GM21737 (cell line): ENCODE data around the gene TPO.
"Not testable (repeated sequence)": the region's sequence is repeated elsewhere in the genome, so short reads cannot be mapped to it uniquely, and the experiment has no call there.

ENCODE experiments used
- ATAC-seq: cut with Tn5 transposase; IDR thresholded peaks from one replicate; pipeline ENCODE4 v1.9.1; 2021; ENCODE audit warnings: mild to moderate bottlenecking, moderate library complexity; ENCODE audit not compliant: unreplicated experiment

The TPO gene

DNA sequence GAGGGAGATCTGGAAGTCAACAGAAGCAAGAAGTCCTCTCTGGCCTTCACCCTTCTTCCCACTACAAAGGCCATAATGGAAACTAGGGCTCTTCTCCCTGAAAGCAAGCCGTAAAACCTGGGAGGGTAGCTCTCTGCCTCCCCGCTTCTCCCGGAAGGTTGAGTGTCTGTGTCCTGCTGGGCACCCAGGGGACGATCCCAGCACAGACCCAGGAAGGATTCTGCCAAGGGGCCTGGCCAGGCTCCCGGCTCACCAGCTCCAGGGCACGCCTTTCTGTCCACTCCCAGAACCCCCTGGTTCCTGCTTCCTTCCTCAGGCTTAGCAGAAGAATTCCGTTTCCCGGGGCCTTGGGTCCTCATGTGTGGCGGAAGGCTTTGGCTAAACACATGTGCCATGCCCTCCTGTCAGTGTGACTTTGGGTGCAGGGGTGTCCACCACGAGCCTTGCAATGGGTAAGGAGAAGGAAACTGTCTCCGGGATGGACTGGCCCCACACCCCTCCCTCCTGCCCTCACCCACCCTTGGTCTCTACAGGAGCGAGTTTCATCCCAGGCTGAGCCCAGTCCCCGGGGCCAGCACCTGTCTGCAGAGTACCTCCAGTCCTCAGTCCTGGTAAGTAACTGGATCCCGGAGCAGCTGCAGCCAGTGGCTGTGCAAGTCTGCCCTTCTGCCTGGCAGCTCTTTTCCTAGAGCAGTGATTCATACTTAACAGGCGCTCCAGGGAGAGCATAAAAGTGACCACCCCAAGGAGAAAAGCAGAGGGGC, 135.8 kb downstream of the TPO start:
- no peak for ATAC-seq

DNA sequence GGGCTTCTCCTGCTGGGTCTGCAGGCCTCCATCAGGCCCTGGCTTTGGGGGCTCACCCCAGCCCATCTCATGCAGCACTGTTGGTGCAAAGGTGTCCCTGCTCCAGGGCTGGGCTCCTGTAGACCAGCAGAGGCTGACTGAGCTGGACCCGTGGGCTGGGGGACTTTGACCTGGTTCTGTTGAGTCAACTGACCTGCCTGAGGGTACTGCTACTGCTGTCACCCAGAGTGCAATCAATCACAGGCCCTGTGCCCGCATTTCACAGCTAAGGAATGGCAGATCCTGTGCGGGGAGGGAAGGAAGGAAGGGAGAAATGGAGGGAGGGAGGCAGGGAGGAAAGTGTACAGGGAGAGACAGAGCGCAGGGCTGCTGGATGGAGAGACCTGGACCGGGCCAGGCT, 136.8 kb downstream of the TPO start:
- ATAC-seq, result no peak

DNA sequence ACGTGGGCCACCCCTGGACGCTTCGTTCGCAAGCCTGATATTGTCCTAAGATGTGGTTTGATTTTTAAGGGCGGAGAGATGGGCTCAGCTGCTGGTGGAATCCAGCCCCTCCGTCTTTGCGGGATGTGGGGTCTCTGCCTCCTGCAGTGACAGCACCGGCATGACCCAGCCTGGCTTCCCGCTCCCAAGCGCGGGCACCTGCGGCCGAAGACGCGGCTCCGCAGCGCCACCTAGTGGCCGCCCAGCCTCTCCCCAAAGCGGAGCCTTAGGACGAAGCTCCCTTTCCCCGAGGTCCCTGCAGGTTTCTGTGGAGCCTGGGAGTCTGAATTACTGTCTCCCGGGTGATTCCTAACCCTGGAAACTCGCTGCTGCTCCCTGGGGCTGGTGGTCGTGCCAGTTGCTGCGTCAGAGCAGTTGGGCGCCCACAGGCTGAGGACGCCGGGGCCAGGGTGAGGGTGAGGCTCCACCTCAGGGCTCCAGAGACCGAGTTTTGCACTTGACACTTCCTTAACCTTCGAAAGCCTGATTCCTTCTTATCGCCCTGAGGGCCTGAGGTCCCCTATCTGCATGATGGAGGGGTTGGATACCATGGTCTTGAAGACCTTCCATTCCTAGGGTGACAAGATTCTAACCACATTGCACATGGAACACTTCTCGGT, 137.5 kb downstream of the TPO start:
- peak; percentile 79 for ATAC-seq

DNA sequence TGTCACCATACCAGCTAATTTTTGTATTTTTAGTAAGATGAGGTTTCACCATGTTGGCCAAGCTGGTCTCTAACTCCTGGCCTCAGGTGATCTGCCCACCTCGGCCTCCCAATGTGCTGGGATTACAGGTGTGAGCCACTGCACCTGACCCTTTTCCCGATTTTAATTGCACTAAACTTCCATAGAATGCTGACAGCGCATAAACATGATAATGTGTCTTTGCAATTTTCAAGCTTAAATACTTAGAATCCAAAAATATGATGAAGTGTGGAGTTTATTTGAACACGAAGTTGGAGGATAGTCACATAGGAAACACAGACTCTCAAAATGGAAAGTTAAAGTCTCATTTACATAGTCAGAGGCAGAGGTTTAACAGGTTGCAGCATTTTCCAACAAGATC, 138.6 kb downstream of the TPO start:
- no peak for ATAC-seq

DNA sequence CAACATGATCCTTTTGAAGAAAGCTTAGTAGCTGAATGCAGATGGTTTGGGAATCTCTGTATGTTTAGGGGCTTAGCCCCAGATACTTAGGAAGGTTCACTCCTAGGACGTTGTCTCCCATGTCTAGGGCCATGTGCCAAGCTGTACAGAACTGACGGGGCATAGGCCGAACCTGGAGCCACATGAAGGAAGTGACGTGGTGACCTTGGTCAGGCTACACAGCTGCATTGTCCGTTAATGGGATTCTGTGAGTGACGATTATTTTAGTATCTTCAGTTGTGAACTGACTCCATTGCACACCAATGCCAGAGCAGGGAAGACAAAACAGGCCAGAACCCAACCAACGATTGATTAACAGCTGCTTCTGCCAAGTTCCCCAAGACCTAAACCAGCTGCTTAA, 139.3 kb downstream of the TPO start:
- ATAC-seq, result no peak

DNA sequence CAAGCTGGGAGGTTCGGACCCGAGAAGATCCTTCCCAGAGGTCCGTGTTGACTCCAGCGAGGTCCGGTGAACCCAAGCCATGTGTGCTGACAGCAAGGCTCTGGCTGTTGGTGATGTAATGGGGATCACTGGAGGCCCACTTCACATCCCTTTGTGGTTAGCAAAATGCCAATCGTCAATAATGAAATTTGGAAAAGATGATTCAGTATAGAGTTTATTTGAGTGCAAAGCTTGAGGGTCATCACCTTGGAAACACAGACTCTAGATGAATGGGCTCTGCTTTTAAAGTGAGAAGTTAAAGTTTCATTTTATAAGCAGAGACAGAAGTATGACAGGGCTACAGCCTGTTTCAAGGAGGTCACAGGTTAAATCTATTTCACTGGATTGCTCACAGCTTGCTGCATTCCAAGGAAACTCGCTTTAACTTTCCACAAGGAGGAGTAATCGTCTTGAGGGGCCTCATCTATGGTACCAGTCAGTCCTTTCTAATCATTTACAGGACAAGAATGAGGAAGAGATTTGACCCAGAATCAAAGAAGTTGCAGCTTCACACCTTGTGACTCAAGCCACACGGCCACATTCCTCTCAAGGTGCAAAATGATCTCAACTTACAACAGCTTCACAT, 140.5 kb downstream of the TPO start:
- ATAC-seq, result no peak

DNA sequence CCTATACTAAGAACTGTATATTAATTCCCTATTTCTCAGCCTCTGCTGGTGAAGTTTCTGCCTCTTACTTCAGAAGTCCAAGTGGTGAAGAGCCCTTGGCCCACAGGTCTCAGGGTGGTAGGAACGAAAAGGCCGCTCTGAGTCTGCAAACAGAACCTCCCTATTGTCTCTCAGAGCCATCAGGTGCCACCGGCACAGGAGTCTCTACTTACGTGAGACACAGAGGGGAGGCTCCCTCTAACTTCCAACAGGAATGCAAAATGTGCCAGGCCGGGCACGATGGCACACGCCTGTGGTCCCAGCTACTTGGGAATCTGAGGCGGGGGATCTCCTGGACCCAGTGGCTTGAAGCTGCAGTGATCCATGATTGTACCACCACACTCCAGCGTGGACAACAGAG, 143.0 kb downstream of the TPO start:
- no peak for ATAC-seq

DNA sequence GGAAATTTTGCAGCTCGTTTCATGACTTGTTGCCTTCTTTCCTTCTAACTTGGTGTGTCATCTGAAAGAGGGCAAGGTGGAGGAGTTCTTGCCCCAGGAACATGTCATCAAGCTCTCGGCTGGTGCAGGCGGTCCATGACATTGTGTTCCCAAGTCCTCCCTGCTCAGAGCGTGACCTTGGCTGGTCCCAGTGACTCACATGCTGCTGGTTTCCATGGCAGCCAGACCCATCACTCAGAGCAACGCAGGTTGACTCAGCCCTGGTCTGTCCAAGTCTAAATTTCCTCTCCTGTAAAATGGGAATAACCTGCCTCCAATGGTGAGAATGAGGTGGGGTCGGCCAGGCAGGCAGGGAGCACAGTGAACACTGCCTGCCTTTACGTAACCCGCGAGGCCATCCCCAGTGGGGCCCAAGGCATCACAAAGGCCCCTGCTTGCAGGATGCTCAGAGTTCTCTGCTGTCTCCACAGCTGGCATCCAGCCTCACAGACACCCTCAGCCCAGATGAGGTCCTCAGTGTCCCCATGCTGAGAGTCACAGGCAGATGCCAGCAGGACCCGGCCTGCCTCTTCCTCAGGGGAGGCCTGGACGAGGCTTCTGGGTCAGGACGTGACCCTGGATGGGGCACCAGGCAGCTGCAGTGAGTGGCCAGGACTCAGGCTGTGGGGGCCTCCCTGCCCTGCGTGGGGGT, 143.7 kb downstream of the TPO start:
- ATAC-seq, result no peak

DNA sequence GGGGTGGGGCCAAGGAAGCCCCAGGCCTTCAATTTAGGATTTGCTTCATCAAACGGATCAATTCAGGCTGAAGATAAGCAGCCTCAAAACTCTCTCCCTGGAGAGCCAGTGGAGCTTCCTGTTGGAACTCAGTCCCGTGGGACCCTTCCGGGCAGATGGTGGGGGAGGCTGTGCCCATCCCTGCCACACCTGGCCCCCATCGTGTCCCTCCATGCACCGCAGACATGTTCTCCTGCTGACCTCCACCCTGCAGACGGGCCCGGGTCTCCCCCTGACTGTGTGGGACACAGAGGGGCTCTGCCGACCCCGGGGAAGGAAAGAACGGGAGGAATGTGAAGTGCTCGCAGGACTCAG, 144.2 kb downstream of the TPO start:
- no peak for ATAC-seq

DNA sequence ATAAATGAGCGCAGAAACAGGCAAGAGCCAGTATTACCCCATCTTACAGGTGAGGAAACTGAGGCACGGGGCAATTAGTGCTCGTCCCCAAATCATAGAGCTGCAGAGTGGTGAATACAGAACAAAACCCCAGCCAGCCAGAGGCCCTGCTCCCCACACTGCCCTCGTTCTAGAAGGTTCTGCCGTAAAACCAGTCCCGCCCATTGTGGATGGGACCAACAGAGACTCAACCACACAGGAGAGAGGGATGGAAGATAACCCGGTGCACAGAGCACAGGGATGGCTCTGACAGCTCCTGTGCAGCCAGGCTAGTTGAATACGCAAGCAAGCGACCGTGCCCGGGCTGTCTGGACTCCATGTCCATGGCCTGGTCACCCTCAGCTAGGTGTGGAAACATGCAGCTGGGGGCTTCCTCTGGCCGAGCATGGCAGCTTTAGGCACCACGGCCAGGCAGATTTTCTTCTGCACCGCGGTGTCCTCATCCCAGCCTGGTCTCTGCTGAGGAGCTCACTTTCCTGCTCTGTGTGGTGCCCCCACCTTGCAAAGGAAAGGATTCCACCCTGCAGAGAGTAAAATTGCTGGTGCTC, 146.4 kb downstream of the TPO start:
- ATAC-seq, result no peak

DNA sequence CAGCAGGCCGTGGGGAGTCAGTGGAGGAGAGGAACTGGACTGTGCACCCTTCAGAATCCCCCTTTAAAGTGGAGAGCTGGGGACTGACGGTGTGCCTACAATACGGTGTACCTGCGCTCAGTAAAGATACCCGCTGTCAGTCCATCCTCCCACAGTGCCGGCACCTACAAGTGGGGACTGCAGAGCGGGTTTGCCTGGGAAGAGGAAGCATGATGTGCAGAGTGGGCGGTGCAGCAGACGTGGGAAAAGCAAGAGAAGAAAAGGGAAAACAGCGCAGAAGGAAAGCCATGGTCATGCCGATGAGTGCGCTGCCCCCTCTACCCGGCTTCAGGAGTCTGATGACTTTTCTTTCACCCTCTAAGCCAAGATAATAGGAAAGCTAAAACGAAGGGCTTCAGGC, 148.0 kb downstream of the TPO start:
- ATAC-seq, result no peak

DNA sequence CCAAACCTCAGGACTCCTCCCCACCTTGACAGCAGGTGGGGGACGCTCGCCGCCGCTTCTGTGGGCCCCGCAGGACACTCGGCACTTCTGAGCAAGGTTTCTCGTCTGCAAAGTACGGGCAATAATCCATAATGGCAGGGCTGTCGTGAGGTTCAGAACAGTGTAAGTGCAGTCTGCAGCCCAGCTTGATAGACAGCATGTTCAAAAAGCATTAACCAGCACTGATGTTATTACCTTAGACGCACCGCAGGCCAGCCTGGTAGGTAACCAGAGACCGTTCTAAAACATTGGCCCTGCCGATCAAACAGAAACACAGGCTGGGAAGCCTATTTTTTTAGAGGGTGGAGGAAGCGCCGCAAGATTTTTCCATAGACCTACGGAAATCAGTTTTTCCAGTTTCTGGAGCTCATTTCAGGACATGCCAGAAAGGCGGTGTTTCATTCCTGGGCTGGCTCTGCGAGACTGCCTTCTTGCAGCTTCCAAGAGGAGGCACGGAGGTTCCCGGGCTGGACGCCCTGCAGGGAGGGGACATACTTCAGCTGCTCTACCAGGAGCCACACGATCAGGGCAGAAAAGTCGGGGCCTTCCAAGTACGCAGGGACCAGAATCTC, 148.7 kb downstream of the TPO start:
- no peak for ATAC-seq

DNA sequence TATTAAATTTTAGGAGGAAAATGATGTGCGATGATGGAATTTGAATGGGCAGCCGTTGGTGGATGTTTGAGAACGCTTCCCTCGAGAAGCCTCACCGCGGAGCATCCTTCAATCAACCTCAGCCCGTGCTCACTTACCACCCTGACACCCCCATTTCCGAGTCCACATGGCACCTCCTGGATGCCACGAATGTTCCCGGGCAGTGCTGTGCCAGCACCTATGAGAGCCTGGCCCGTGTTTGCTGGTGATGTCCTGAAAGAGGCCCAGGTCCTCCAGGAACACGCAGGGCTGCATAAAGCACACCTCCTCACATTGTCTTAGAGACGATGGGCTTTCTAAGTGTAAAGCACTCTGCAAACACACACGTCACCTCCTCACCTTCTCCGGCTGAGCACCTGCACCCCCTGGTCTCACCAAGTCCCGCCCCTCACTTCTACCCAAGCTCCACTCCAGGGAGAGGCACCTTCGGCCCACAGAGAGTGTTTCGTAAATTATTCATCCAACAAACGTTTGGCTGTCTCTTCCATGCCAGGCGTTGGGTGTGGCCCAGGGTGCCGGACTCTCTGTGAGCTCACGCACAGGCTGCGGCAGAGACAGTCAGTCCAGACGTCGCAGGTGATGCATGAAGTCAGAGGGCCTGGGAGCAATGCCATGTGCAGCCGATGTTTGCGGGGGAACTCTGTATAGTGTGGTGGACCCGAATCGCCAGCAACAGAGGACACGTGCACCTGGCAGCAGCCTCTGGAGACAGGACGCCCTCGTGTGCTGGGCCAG, 150.0 kb downstream of the TPO start:
- no peak for ATAC-seq

DNA sequence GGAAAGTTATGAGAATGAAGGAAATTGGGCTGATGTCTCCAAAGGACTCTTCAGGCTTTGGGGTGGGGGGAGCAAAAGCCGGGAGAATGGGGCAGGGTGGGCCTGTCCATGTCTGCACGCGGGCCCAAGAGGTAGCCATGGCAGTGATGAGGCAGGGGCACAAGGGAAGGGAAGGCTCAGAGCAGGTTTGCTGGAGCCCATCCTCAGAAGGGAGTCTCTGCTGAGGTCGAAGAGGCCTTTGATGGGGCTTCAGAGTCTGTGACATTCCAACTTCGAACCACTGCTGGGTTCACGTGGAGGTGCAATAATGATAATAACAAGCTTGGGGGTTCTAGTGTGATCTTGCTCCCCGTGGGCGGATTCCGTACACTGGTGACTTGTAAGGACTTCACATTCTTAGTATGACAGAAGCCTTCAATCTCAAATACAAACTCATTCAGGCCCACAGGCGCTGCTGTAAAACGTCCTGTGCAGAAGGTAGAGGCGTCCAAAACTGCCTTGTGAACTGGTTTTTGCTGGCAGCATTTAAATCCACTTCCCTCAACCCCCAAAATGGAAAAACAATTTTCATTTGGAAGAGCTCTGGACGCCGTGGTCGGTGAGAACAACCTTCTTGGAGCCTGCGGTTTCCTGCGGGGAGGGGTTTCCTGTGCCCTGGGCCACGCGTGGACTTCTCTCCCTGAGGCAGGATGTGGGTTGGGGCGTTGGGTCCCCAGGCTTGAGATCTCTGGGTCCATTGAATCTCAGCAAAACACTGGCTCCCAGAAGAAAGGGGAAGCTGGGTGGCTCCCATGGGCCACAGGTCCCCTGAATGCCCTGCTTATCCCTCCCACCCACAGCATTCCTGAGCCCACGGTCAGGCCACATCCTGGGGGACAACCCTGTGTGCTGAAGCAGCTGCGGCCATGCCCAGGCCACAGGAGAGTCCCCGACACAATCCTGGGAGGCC, 151.0 kb downstream of the TPO start:
- ATAC-seq, result no peak

DNA sequence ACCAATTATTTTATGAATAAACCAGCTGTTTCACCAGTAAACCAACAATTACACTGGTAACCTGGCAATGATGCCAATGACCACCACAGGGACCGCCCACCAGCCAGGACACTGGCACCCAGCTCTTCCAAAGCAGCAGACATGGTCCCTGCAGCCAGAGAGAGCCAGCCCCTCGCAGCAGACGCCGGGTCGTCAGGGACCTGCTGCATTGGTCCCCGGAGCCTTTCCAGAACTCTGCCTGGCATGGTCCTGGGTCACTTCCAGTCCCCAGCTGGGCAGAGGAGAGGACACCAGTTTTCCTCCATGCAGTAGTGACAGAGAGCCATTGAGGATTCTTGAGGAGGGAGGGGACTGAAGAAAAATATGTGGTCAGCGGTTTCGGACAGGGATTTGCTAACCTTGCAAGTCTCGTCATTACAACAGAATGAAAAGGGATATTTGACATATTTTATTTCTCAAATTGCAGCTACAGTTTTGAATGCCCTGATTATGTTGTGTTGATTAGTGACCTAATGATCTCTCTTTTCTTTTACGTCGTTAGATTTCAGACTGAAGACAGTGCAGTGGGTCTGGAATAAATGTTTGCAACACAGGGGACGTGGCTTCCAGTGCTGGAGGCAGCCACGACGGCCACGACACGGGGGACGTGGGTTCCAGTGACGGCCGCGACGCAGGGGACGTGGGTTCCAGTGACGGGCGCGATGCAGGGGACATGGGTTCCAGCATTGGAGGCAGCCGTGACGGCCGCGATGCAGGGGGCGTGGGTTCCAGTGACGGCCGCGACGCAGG, 154.5 kb downstream of the TPO start:
- ATAC-seq, result no peak

DNA sequence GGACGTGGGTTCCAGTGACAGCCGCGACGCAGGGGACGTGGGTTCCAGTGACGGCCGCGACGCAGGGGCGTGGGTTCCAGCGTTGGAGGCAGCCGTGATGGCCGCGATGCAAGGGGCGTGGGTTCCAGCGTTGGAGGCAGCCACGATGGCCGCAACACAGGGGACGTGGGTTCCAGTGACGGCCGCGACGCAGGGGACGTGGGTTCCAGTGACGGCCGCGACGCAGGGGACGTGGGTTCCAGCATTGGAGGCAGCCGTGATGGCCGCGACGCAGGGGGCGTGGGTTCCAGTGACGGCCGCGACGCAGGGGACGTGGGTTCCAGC, 155.0 kb downstream of the TPO start:
- not testable (repeated sequence) for ATAC-seq

DNA sequence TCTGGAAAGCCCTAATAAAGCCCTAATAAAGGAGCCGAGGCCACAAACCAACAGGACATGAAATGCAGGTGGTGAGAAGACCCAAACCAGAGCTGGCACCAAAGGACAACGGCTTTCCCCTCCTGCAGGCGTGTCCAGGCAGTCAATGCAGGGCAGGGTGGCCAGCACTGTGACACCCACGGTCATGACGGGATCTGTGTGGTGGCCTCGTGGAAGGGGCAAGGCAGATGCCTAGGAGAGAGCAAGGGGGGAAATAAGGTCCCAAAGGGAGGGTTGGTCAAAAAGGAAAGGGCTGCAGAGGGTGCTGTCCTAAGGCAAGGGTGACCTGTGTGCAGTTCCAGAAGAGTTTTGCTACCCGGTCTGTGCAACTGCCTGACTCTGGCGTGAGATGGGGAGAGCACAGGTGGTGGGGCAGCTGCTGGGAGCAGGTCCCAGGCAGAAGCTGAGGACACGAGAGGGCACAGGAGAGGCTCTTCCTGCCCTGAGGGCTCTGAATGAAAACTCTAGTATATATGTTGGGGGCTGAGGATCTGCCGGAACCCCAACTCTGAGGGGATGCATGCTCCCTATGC, 156.7 kb downstream of the TPO start:
- no peak for ATAC-seq
